WTC11 (cell line): ENCODE results near the gene TAF1D. TPM values are rescaled to one million over a fixed set of nuclear protein-coding genes. Genes with fewer than 3 reads are reported as not detected.
A peak's percentile ranks its signal among the peaks of the same experiment; 100 is the strongest.

ENCODE experiments used
- ATF6 ChIP-seq: sonication (generic); formaldehyde crosslinking; IDR thresholded peaks from 2 replicates; pipeline ENCODE4 v1.8.1; 2023; ENCODE audit warnings: mild to moderate bottlenecking, missing genetic modification reagents
- CDX4 ChIP-seq: fragments of 250-450 bp; sonication (Bioruptor Pico); IDR thresholded peaks from 2 replicates; pipeline ENCODE4 v1.9.0; 2021; ENCODE audit warnings: moderate library complexity, mild to moderate bottlenecking, inconsistent platforms, borderline replicate concordance
- E2F5 ChIP-seq: sonication (generic); formaldehyde crosslinking; IDR thresholded peaks from 2 replicates; pipeline ENCODE4 v1.8.1; 2022; ENCODE audit warnings: mild to moderate bottlenecking, moderate library complexity, missing genetic modification reagents
- ELF4 ChIP-seq: sonication (generic); formaldehyde crosslinking; IDR thresholded peaks from 2 replicates; pipeline ENCODE4 v1.8.1; 2022; ENCODE audit warnings: low read depth, mild to moderate bottlenecking, moderate library complexity, missing genetic modification reagents
- FOXK1 ChIP-seq: sonication (generic); formaldehyde crosslinking; IDR thresholded peaks from 2 replicates; pipeline ENCODE4 v1.8.0; 2022; ENCODE audit warnings: mild to moderate bottlenecking, moderate library complexity, missing genetic modification reagents
- KAT7 ChIP-seq: sonication (generic); formaldehyde crosslinking; IDR thresholded peaks from 2 replicates; pipeline ENCODE4 v1.8.1; 2023; ENCODE audit warnings: missing genetic modification reagents, mild to moderate bottlenecking, borderline replicate concordance
- NFATC4 ChIP-seq: fragments of 250-450 bp; sonication (Bioruptor Pico); IDR thresholded peaks from 2 replicates; pipeline ENCODE4 v1.9.0; 2021; ENCODE audit warnings: mild to moderate bottlenecking
- NR3C1 ChIP-seq: sonication (generic); formaldehyde crosslinking; conservative IDR thresholded peaks from 2 replicates; pipeline ENCODE4 v1.8.1; 2023; ENCODE audit warnings: low read depth, mild to moderate bottlenecking, missing genetic modification reagents
- PRDM15 ChIP-seq: sonication (generic); formaldehyde crosslinking; IDR thresholded peaks from 2 replicates; pipeline ENCODE4 v1.8.0; 2022; ENCODE audit warnings: missing genetic modification reagents
- PREB ChIP-seq: sonication (generic); formaldehyde crosslinking; IDR thresholded peaks from 2 replicates; pipeline ENCODE4 v1.8.1; 2022; ENCODE audit warnings: mild to moderate bottlenecking, missing genetic modification reagents, moderate library complexity, borderline replicate concordance
- RORB ChIP-seq: fragments of 250-450 bp; sonication (Bioruptor Pico); IDR thresholded peaks from 2 replicates; pipeline ENCODE4 v1.9.0; 2021; ENCODE audit warnings: mild to moderate bottlenecking
- STAT6 ChIP-seq: sonication (generic); formaldehyde crosslinking; conservative IDR thresholded peaks from 2 replicates; pipeline ENCODE4 v1.8.1; 2023; ENCODE audit warnings: mild to moderate bottlenecking, low read depth, missing genetic modification reagents, moderate library complexity
- TEAD1 ChIP-seq: sonication (generic); formaldehyde crosslinking; IDR thresholded peaks from 2 replicates; pipeline ENCODE4 v1.8.0; 2022; ENCODE audit warnings: mild to moderate bottlenecking, missing genetic modification reagents
- USF1 ChIP-seq: sonication (generic); formaldehyde crosslinking; IDR thresholded peaks from 2 replicates; pipeline ENCODE4 v1.8.0; 2022; ENCODE audit warnings: mild to moderate bottlenecking, missing genetic modification reagents
- ZBTB21 ChIP-seq: sonication (generic); formaldehyde crosslinking; IDR thresholded peaks from 2 replicates; pipeline ENCODE4 v1.8.1; 2023; ENCODE audit warnings: mild to moderate bottlenecking, missing genetic modification reagents, borderline replicate concordance
- ZBTB43 ChIP-seq: sonication (generic); formaldehyde crosslinking; IDR thresholded peaks from 2 replicates; pipeline ENCODE4 v1.8.1; 2023; ENCODE audit warnings: mild to moderate bottlenecking, missing genetic modification reagents
- ZNF281 ChIP-seq: sonication (generic); formaldehyde crosslinking; IDR thresholded peaks from 2 replicates; pipeline ENCODE4 v1.8.0; 2023; ENCODE audit warnings: mild to moderate bottlenecking, missing genetic modification reagents
- ZNF423 ChIP-seq: fragments of 250-450 bp; sonication (Bioruptor Pico); IDR thresholded peaks from 2 replicates; pipeline ENCODE4 v2.1.2; 2022; ENCODE audit warnings: mild to moderate bottlenecking, moderate library complexity
- ZNF512 ChIP-seq: sonication (generic); formaldehyde crosslinking; IDR thresholded peaks from 2 replicates; pipeline ENCODE4 v1.8.1; 2022; ENCODE audit warnings: missing genetic modification reagents, borderline replicate concordance
- total RNA-seq: library from RNA; stranded (reverse); gene quantifications from 3 replicates; pipeline ENCODE4 v1.2.3, GENCODE V29; 2021

TAF1D gene
- total RNA-seq, 1 experiment from 2014 or later = 223 TPM

- no peak for TF ChIP-seq ZNF512
- no peak for TF ChIP-seq ZNF423 (CRISPR knock-in tag)
- no peak for TF ChIP-seq CDX4 (CRISPR knock-in tag)
- no peak for TF ChIP-seq KAT7 (CRISPR knock-in tag)
- TF ChIP-seq E2F5 (CRISPR knock-in tag) = no peak
- TF ChIP-seq NFATC4 (CRISPR knock-in tag) = peak; percentile 90
- no peak for TF ChIP-seq ELF4
- no peak for TF ChIP-seq PRDM15 (CRISPR knock-in tag)
- no peak for TF ChIP-seq ZBTB43
- TF ChIP-seq RORB (CRISPR knock-in tag) = no peak
- TF ChIP-seq STAT6 = no peak
- no peak for TF ChIP-seq ZNF281 (CRISPR knock-in tag)
- no peak for TF ChIP-seq USF1 (CRISPR knock-in tag)
- no peak for TF ChIP-seq ATF6
- TF ChIP-seq NR3C1 (CRISPR knock-in tag) = no peak
- no peak for TF ChIP-seq FOXK1 (CRISPR knock-in tag)
- TF ChIP-seq TEAD1 (CRISPR knock-in tag) = no peak
- TF ChIP-seq PREB (CRISPR knock-in tag) = no peak
- TF ChIP-seq ZBTB21 (CRISPR knock-in tag) = no peak
These were observed 13.1 kb downstream of the TAF1D start (continued) for GRCh38 chr11:93727985-93728791.
